ENCODE results near the gene TRIM8.

DNA sequence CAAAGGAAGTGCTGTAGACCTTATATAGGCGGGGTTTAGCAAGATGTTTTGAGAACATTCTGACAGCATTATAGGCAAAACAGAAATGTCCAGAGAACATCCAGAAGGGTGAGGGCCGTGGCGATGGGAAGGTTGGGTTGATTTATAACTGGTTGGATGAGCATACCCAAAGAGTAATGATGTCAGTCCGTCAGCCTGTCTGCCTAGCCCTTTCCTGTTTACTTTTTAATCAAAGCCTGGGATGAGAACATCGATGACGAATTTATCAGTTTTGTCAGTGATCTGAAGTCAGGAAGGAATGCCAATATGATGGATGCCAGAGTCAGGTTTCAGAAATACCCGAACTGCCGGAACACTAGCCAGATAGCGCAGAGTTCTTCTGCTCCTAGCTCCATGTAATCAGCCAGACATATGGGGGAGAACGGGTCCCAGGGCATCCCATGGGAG lies 33.8 kb upstream of the TRIM8 start:
- TF ChIP-seq EP300 (IDR thresholded peaks at IDR 0.05) (no peak), POLR2A (IDR thresholded peaks at IDR 0.05) (no peak)
- TF ChIP-seq, protein P1, sequence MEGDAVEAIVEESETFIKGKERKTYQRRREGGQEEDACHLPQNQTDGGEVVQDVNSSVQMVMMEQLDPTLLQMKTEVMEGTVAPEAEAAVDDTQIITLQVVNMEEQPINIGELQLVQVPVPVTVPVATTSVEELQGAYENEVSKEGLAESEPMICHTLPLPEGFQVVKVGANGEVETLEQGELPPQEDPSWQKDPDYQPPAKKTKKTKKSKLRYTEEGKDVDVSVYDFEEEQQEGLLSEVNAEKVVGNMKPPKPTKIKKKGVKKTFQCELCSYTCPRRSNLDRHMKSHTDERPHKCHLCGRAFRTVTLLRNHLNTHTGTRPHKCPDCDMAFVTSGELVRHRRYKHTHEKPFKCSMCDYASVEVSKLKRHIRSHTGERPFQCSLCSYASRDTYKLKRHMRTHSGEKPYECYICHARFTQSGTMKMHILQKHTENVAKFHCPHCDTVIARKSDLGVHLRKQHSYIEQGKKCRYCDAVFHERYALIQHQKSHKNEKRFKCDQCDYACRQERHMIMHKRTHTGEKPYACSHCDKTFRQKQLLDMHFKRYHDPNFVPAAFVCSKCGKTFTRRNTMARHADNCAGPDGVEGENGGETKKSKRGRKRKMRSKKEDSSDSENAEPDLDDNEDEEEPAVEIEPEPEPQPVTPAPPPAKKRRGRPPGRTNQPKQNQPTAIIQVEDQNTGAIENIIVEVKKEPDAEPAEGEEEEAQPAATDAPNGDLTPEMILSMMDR (IDR thresholded peaks at IDR 0.05), result no peak

All from ovary (tissue), 3 donors.